Measurements from ENCODE around the gene TMEM260.
"Not testable (repeated sequence)": the region's sequence is repeated elsewhere in the genome, so short reads cannot be mapped to it uniquely, and the experiment has no call there.

The TMEM260 gene

GRCh38 chr14:56603648-56604047 lies 24.1 kb downstream of the TMEM260 start:
- DNase-seq: no peak

GRCh38 chr14:56608689-56609088 lies 29.1 kb downstream of the TMEM260 start:
- no peak for DNase-seq

GRCh38 chr14:56611663-56612062 lies 32.1 kb downstream of the TMEM260 start:
- not testable (repeated sequence) for DNase-seq

DNA sequence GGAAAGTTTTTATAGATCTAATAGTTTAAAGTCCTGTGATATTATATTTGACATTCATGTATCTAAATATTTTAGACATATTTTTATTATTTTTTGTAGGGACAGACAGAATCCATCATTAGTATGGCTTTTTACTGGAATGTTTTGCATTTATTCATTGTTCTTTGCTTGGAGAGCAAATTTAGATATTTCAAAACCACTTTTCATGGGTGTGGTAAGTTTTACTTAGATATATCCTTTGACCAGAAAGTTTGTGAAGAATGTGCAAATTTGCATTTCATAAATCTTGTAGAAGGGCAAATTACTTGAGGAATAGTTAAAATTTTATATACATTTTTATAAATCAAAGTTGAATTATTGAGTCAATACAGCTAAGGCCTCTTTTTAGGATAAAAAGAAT lies 37.5 kb downstream of the TMEM260 start:
- DNase-seq: no peak

GRCh38 chr14:56630707-56631106 lies 51.1 kb downstream of the TMEM260 start:
- DNase-seq: no peak

DNA sequence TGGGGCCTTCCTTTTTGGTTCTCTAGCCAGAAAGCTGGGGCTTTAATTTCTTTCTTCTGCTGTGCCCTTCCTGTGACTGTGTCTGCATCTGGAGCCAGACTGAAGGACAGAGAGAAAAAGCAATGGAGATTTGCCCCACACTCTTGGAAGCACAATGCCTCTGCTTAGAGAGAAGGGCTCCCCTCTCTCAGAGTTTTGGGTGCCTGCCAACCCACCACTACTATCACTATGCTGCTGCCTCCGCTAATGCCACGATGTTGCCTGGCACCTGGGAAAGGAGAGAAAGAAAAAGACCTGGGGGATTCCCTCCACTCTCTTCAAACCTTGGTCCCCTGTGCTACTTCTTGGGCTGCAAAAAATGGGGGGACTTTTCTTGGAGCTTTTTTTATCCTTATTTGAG lies 52.6 kb downstream of the TMEM260 start:
- no peak for DNase-seq

DNA sequence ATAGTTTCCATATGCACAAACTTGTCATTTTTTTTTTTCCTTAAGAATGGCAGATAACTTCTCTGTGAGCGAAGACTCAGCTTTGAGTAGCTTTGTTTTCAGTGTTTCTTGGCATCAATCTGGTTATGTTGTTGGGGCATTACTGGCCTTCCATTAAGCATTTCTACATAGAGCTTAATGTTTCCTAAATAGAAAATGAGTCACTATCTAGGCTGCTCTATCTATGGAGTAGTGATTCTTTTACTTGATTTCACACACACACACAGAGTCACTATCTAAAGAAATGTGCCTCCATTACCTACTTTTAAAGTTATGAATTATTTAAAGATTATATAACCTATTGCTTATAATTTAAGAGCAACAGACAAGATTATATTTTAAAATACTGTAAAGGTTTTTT lies 53.9 kb downstream of the TMEM260 start:
- no peak for DNase-seq

- no peak for DNase-seq
Measured at GRCh38 chr14:56635041-56635440, 55.4 kb downstream of the TMEM260 start.

- DNase-seq: no peak
Measured at GRCh38 chr14:56647493-56647892, 67.9 kb downstream of the TMEM260 start.

DNA sequence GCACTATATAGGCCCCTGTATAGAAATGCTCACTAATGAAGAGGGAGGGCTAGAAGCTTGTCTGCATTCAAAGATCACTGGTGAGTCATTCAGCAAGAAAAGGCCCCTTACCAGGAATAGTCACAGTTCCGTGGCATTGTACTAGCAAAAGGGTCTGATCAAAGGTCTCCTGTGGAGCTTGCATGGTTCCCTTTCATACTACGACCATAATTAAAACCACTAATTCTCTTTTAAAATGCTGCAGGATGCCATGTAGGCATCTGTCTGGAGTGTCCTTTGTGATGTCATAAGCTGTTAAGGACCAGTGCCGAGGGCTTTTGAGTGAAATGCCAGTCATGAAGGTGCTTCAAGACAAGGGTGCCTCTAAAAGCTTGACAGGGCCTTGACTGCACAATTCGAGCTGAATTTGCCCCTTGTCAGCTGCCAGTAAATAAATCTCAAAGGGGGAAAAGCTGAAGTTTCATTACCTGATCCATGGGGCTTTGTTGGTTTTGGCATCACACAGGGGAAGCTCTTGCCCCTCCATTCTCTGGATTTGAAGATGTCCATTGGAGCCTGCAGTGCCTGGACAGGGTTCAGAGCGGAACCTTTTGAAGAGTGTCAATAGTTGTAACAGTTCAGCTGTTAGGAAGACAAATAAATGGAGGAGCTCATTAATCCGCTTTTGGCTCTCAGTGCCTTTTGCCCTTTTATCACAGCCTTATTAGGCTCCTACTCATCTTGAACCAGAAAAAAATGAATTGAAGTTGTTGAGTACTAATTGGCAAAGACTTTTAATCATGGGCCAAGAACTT lies 69.1 kb downstream of the TMEM260 start:
- no peak for DNase-seq

DNA sequence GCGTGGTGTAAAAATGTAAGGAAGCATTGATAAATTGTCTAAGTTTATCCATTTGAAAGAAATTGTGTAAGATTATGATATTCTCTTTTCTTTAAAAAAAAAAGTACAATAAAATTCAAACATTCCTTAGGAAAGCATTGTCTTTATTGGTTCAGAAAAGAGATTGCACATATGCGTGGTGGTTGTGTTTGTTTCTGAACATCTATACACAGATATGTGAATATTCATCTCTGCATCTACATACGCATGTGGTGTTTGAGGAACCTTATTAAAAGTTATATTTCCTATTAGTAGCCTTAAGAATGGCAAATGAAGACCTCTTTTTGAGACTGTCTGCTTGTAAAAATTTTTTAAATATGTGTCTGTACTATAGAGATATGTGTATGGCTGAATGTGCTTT lies 69.8 kb downstream of the TMEM260 start:
- no peak for DNase-seq

DNA sequence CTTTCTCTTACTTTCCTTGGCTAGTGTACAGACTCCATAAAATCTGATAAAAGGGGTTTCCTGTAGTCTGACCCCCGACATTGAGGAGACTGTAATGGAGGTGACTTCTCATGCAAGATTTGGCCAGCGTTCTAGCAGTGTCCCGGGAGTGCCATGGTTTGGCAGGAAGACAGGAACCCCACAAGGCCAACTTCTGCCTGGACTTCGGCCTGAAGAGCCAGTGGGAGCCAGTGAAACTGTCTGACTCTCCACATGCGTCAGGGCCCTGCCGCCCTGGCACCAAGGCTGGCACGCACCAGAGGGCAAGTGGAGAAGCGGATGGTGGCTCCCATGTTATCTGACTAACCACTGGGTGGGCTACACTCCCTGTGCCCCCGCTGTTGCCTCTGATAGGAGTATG lies 70.5 kb downstream of the TMEM260 start:
- DNase-seq: no peak

GRCh38 chr14:56650979-56651378 lies 71.4 kb downstream of the TMEM260 start:
- DNase-seq: no peak

GRCh38 chr14:56657604-56658003 lies 78.0 kb downstream of the TMEM260 start:
- no peak for DNase-seq

DNA sequence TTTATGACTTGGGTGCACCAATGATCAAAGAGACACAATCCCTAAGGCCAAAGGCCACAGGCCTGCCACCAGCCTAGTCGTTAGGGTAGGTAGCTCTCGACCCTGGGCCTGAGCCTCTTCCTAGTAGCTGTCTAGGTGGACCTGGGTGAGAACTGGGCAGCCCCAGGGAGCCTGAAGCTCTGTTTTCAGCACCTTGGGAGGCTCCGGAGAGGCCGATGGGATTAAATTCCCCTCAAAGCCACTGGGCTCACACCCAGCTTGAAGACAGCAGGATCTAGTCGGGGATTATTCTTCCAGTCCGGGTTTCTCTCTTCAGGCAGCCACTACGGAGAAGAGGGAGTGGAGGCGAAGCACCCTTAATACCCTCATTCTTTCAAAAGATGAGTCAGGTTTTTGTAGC lies 79.8 kb downstream of the TMEM260 start:
- DNase-seq: no peak

DNA sequence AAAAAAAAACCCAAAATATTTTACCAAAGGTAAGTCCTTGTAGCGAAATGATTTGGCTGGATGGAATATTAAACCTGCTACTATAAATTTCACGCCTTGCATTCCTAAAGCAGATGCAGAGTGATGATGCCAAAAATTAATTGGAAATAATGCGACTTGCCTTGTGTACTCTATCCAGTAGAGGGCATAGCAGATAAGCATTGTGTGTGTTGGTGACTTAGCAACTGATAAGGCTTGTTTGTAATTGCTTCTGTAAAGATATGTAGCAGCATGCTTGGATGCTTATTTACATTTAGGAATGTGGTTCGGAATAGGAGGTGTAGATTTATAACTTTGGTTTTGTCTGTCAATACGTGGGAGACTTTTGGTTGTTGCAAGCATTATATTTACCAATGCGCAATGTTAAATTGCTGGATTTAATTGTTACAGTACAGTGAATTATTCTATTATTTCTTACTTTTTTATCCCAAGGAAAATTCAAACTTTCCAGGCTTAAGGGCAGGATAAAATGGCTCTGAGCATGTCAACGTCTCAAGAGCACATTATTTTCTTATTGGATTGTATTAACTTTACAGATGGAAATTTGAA lies 80.5 kb downstream of the TMEM260 start:
- no peak for DNase-seq

DNA sequence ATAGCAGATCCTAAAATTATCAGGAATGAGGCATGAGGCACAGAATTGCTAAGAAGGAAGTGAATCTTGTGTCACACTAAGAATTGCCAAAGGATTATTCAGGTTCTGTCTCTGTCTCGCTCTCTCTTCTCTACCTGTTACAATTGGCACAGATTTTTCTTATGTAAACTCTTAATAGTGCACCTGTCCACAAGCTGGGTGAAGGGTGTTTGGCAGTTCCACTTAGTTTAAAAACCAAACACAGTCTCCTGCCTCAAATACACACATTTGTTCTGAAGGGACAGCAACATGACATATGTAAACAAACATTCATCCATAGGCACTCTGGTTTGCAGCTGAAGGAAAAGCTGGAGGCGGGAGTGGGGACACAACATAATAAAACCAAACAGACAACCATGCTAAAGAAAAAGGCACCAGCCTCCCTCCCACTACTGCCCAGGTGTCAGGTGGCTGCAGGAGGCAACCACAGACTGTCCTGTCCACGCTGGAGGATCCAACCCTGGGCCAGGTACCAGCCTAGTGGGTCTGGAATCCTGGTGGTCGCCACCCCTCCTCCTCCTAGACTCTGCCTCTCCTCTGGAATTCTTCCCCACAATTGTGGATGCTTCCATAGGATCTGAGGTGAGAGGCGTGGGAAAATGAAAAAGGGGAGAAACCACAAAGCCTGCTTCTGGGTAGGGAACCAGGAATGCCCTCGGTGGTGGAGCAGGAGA lies 81.2 kb downstream of the TMEM260 start:
- DNase-seq: no peak

GRCh38 chr14:56661478-56661877 lies 81.9 kb downstream of the TMEM260 start:
- no peak for DNase-seq

DNA sequence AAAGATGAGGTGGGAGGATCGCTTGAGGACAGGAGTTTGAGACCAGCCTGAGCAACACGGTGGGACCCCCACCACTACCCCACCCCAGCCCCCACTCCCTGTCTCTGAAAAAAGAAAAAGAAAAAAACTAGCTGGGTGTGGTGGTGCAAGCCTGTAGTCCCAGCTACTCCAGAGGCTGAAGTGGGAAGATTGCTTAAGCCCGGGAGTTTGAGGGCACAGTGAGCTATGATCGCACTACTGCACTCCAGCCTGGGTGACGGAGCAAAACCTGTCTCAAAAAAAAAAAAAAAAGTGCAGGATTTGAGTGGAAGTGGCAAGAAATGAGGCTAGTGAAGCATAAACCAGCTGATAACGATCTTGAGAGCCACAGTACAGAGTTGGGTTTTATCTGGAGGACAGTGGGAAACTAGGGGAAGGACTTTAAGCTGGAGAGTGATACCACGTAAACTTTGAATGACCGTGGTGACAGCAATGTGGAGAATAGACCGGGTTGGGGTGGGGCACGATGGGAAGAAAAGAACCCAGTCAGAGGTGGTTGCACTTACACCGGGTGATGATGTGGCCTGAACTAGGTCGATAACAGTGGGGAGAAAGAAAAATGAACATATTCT lies 85.3 kb downstream of the TMEM260 start:
- DNase-seq: no peak

DNA sequence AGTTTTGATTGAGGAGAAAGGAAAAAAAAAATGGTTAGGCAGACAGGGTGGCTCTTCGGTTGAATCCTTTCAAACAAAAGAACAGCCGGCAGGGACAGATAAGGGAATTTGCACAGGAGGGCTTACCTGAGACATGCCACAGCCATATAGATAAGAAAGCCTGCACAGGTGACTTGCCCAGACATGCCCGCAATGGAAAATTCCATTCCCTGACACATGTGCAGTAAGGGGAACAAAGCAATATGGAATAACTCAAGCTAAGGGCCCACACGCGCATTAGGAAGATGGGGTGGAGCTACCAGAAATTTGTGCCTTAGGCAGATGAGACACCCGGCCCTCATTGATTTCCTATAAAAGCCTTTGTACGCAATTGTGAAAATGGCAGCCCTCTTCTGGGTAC lies 86.7 kb downstream of the TMEM260 start:
- DNase-seq: no peak

DNA sequence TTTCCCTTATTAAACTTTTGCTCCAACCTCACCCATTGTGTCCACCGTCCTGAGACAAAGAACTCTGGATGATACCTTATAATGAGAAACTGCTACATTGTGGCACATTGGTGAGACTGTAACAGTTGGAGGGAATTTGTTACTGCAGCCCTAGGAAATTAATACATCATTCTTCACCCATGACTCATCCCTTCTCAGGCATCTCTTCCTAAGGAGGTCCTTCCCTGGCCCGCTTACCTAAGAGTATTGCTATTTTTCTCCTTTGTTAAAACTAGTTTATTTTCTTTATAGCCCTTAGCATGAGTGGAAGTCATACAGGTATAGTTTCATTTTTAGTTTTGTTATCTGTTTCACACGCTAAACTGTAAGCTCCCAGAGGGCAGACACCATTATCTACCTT lies 87.1 kb downstream of the TMEM260 start:
- DNase-seq: no peak

DNA sequence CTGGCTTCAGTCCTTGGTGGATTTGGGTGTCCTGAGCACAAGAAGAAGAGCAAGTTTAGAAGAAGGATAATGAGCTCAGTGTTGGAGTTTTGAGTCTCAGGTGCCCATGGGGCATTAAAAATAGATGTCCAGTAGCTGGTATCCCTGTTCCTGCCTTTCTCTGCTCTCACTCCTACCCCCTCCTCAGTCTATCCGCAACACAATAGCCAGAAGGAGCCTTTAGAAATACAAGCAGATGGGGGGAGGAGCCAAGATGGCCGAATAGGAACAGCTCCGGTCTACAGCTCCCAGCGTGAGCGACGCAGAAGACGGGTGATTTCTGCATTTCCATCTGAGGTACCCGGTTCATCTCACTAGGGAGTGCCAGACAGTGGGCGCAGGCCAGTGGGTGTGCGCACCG lies 87.7 kb downstream of the TMEM260 start:
- not testable (repeated sequence) for DNase-seq

DNA sequence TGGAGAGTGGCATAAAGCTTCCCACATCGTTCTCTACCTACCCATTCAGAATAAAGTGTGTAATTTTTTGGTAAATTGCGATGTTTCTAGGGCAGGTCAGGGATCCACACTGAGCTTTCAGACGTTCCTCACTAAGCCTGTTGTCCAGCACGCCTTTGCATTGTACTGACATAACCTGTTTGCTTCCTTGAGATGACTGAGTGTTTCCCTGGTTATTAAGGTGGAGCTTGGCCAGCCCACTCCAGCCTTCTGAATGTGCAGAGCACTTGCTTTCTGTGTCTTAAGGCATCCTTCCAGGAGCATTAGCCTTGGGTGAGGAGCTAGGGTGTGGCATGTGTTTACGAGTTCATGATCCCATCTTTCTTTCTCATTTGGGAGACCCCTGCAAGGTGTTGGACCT lies 96.4 kb downstream of the TMEM260 start:
- no peak for DNase-seq

GRCh38 chr14:56678838-56679237 lies 99.2 kb downstream of the TMEM260 start:
- no peak for DNase-seq

Data from GDM1 (cell line).